Esophagus muscularis mucosa (tissue), 4 donors: ENCODE measurements around the gene SLC5A8.

Experiments used
- CTCF ChIP-seq, 3 experiments: fragments of 200-600 bp in 2 of 3; fragments of 450-650 bp in 1 of 3; sonication (generic) in 2 of 3; IDR thresholded peaks; one replicate each; pipeline ENCODE4 v1.5.1; 2017 to 2019; ENCODE audit warnings: antibody characterized with exemption in 3 of 3, mild to moderate bottlenecking in 2 of 3, moderate library complexity in 1 of 3
- EP300 ChIP-seq: sonication (generic); formaldehyde crosslinking; IDR thresholded peaks from one replicate; pipeline ENCODE4 v1.6.1; 2017; ENCODE audit warnings: antibody characterized with exemption
- POLR2A ChIP-seq: fragments of 450-650 bp; IDR thresholded peaks from one replicate; pipeline ENCODE4 v1.6.1; 2017; ENCODE audit warnings: antibody characterized with exemption, moderate library complexity, mild to moderate bottlenecking, low read depth
- POLR2AphosphoS5 ChIP-seq, 2 donors: sonication (generic); formaldehyde crosslinking; IDR thresholded peaks; one replicate each; pipeline ENCODE4 v1.6.1; 2017; ENCODE audit warnings: antibody characterized with exemption in 2 of 2

GRCh38 chr12:101238800-101239329, 28.8 kb upstream of the SLC5A8 start:
- TF ChIP-seq POLR2A (no peak), POLR2AphosphoS5 (IDR thresholded peaks at IDR 0.05) (no peak), CTCF (IDR thresholded peaks at IDR 0.05) (no peak), EP300 (no peak)
